Duodenal mucosa (tissue), 2 donors: Measurements from ENCODE around the gene FCN2.
"Not testable (repeated sequence)": the region's sequence is repeated elsewhere in the genome, so short reads cannot be mapped to it uniquely, and the experiment has no call there.

Experiments
- H3K27ac ChIP-seq: one replicate; pipeline ENCODE4 v1.7.0; 2013; ENCODE audit warnings: low read depth, low read length
- H3K27me3 ChIP-seq, 2 donors: one replicate each; pipeline ENCODE4 v1.7.0; 2013; ENCODE audit warnings: low read length in 2 of 2, control low read depth in 1 of 2; ENCODE audit not compliant: insufficient read depth in 2 of 2, control insufficient read depth in 1 of 2
- H3K36me3 ChIP-seq, 2 donors: one replicate each; pipeline ENCODE4 v1.7.0; 2013; ENCODE audit warnings: low read length in 2 of 2, control low read depth in 1 of 2; ENCODE audit not compliant: insufficient read depth in 2 of 2, control insufficient read depth in 1 of 2
- H3K4me1 ChIP-seq, 2 donors: one replicate each; pipeline ENCODE4 v1.7.0; 2013; ENCODE audit warnings: low read length in 2 of 2, control low read depth in 1 of 2; ENCODE audit not compliant: insufficient read depth in 2 of 2, control insufficient read depth in 1 of 2
- H3K4me3 ChIP-seq, 2 donors: one replicate each; pipeline ENCODE4 v1.7.0; 2013; ENCODE audit warnings: low read length in 2 of 2, low read depth in 1 of 2
- H3K9ac ChIP-seq, 2 donors: one replicate each; pipeline ENCODE4 v1.7.0; 2013; ENCODE audit warnings: low read length in 2 of 2, low read depth in 1 of 2
- H3K9me3 ChIP-seq, 2 donors: one replicate each; pipeline ENCODE4 v1.7.0; 2013; ENCODE audit warnings: low read length in 2 of 2, control low read depth in 1 of 2; ENCODE audit not compliant: control insufficient read depth in 1 of 2

Gene FCN2

DNA sequence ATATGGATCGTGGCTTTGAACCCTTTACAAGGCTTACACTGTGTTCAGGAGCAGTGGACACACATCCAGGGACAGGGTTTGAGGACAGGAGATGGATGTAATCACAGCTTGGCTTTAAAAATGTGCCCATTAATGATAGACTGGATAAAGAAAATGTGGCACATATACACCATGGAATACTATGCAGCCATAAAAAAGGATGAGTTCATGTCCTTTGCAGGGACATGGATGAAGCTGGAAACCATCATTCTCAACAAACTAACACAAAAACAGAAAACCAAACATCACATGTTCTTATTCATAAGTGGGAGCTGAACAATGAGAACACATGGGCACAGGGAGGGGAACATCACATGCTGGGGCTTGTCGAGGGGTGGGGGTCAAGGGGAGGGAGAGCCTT lies 23.2 kb upstream of the FCN2 start:
- H3K4me1 ChIP-seq, H3K27ac ChIP-seq, H3K9me3 ChIP-seq, H3K36me3 ChIP-seq, H3K27me3 ChIP-seq, H3K9ac ChIP-seq, H3K4me3 ChIP-seq: not testable (repeated sequence)

DNA sequence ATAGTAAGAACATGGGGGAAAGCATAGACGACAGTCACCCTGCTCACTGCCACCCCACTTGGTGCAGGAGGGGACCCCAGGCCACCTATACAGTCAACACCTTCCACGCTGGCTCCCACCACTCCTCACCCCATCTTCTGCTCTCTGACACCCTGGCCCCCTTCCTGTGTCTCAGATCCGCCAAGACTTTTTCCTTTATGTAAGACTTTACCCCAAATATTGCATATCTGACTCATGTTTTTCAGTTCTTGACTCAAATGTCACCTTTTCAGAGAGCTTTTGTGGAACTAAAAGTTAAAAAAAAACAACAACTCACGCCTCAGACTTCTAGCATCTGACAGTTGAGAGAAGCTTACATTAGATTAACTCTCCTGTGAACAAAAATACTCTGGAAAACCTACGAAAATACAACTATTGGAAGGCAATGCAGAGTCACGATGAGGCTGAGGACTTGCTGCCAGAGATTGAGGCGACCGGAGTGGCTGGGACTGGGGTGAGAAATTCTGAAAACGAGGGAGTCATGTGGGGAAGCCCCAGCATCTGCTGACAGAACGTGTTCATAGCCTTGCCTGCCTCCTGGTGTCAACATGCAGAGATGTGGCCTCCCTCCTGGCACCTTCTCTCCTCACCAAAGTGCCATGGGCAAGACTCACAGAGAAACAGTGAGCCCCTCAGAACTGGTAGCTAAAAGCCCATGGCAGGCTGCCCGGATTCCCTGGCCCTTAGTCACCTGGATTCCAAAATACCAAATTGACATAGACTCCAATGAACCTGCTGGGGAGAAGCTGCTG lies 22.4 kb upstream of the FCN2 start:
- Histone ChIP-seq H3K9ac (no peak overlapping the region), H3K36me3 (no peaks in the 10 kb centered on the region), H3K9me3 (no peaks in the 10 kb centered on the region), H3K27ac (no peak overlapping the region), H3K4me3 (no peak overlapping the region), H3K4me1 (no peaks in the 10 kb centered on the region), H3K27me3 (no peaks in the 10 kb centered on the region)

DNA sequence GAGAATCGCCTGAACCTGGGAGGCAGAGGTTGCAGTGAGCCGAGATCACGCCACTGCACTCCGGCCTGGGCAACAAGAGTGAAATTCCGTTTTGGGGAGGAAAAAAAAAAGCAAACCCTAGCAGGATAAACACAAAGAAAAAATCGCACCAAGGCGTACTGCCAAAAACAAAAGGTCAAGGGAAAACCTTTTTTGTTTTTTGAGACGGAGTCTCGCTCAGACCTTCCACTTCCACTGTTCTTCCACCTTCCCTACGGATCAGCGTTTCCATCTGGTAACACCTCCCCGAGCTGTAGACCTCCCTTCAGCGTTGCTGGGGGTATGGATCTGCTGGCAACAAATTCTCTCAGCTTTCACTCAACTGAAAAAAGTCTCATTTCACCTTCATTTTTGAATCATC lies 20.1 kb upstream of the FCN2 start:
- Histone ChIP-seq H3K4me1 (no peaks in the 10 kb centered on the region), H3K36me3 (no peaks in the 10 kb centered on the region), H3K27me3 (no peaks in the 10 kb centered on the region), H3K4me3 (no peak overlapping the region), H3K27ac (no peak overlapping the region), H3K9ac (no peak overlapping the region), H3K9me3 (no peaks in the 10 kb centered on the region)

DNA sequence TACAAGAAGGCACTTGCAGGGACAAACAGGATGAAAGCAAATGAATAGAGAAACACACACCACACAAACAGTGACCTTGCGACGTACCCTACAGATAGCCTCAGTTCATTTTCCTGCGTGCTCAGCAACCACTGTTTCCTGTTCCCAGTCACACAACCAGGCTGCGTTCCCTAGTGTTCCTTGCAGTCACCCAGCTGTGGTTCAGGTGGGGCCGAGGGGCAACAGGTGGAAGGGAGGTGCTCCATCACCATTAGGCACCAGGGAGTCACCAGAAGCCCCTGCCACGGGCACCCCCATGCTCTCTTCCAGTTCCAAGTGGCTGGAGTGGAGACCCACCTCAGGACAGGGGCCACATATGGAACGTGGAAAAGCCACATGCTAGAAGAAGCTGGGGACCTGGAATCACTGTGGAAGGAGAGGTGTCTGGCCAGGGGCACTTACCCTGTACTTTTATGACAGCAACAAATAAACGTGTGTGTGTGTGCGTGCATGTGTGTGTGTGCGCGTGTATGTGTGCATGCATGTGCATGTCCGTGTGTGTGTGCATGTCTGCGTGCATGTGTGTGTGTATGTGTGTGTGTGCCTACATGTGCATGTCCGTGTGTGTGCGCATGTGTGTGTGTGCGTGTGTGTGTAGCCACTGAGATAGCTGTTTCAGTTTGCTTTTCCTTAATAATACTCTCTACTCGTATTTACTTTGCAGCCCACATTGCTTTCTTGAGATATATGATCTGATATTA lies 18.8 kb upstream of the FCN2 start:
- no peaks in the 10 kb centered on the region for H3K36me3 ChIP-seq
- no peaks in the 10 kb centered on the region for H3K4me1 ChIP-seq

DNA sequence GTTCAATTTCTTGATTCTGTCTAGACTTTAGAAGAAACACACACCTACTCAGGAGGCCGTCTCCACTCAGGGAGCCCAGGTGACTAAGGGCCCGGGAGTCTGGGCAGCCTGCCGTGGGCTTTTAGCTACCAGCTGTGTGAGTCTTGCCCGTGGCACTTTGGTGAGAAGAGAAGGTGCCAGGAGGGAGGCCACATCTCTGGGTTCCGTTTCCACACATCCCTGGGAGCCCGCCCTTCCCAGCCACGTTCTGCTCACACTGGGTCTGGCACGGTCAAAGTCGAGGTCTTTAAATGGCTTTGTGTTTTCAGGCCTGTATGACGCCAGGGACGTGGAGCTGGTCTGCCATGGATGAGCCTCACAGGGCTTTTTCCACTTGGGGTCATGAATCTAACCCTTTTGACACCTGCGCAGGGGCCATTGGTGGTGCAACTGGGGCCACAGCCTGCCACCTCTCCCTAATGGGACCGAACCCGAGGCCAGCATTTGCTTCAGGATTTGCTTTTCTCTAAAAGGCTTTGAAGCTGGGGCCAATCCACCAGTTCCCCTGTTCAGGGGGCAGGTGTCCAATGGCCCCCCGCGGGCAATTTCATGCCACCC lies 17.2 kb upstream of the FCN2 start:
- Histone ChIP-seq H3K27ac (no peak overlapping the region), H3K4me1 (no peaks in the 10 kb centered on the region), H3K27me3 (no peaks in the 10 kb centered on the region)

More for the DNA sequence above, 18.8 kb upstream of the FCN2 start:
- Histone ChIP-seq H3K9ac (no peak overlapping the region), H3K27ac (no peak overlapping the region), H3K9me3 (no peaks in the 10 kb centered on the region), H3K27me3 (no peaks in the 10 kb centered on the region), H3K4me3 (no peak overlapping the region)

DNA sequence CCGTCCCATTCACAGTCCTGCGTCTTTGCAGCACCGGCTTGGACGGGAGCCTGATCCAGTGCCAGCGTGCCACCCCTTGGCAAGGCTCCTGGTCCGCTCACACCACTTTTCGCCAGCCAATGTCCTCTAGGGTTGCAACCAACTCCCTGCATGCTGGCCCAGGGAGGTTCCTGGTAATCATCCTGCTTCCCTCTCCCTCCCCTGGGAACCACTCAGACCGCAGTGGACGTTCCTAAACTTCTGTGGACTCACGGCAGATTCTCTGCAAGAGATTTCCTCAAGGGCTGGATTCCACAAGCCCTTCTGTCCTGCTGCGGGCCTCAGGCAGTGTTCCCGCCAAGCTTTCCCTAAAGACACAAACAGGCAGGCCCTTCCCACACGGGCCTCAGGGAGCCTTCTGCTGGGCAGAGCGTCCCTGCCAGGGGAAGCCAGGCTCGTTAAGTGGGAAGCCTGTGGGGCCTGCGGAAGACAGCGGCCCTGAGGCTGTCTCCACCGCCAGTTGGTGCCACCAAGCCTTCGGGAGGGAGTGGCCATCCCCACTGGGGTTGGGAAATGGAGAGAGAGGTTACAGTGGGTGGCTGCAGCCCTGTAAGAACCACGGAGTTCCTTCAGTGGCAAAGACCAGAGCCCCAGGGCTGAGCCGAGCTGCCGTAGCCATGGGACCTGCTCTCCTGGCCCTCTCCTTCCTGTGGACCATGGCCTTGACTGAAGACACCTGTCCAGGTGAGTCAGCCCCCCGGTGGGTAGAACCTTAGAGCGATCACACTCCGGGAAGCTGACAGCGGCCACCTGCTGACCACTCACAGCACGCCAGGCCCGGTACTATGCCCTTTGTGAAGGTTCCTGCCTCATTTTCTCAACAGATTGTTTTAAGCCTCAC lies 16.4 kb upstream of the FCN2 start:
- H3K4me3 ChIP-seq, result no peak overlapping the region
- H3K27me3 ChIP-seq, result no peaks in the 10 kb centered on the region
- H3K4me1 ChIP-seq, result no peaks in the 10 kb centered on the region
- H3K9me3 ChIP-seq, result no peaks in the 10 kb centered on the region
- no peak overlapping the region for H3K9ac ChIP-seq
- no peak overlapping the region for H3K27ac ChIP-seq
- H3K36me3 ChIP-seq, result no peaks in the 10 kb centered on the region

More for the DNA sequence above, 17.2 kb upstream of the FCN2 start:
- Histone ChIP-seq H3K9ac (no peak overlapping the region), H3K9me3 (no peaks in the 10 kb centered on the region), H3K36me3 (no peaks in the 10 kb centered on the region), H3K4me3 (no peak overlapping the region)

DNA sequence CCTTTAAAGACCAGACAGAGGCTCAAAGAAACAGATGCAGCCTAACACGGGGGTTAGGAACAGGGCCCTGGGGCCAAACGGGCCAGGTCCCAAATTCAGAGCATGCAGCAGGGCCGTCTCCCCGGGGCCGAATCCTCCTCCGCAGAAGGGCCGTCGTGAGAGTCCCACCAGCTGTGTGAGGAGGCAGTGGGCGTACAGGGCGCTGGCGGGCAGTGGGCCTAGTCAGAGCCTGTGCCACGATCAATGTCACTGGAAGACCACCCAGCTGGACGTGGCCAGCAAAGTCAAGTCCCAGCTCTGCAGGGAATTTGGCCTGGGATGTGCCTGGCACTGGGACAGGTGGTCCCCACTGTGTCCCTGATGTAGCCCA lies 15.8 kb upstream of the FCN2 start:
- Histone ChIP-seq H3K9me3 (no peaks in the 10 kb centered on the region), H3K9ac (no peak overlapping the region), H3K27ac (no peak overlapping the region), H3K4me1 (no peaks in the 10 kb centered on the region), H3K4me3 (no peak overlapping the region), H3K36me3 (no peaks in the 10 kb centered on the region), H3K27me3 (no peaks in the 10 kb centered on the region)

DNA sequence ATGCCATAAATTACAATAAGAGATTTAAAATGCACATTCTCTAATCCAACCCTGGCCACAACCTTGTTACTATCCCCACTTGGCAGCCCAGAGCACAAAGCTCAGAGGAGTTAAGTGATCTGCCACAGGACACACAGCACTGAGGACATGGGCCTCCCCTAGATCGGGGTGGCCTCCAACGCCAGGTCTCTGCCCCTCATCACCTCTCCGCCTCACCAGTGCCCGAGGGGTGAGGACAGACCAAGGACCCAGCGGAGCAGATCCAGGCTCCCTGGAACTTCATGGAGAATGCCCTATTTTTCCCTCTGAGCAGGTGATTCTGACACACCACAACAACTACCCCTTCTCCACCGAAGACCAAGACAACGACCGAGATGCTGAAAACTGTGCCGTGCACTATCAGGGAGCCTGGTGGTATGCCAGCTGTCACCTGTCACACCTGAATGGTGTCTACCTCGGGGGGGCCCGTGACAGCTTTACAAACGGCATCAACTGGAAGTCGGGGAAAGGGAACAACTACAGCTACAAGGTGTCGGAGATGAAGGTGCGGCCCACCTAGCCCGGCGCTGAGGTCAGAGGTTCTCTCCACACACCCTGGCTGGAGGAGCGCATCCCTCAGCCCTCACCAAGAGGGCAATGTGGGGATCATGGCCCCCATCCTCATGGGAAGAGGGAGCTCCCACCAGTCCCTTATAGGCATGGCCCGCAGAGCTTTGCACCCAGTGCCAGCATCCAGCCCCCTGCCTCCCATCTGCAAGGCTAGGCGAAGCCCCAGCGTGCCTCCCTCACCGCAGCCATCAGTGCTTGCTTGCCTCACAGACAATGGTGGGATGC lies 12.5 kb upstream of the FCN2 start:
- H3K36me3 ChIP-seq, result no peaks in the 10 kb centered on the region
- no peaks in the 10 kb centered on the region for H3K4me1 ChIP-seq
- H3K4me3 ChIP-seq, result no peak overlapping the region
- no peak overlapping the region for H3K27ac ChIP-seq
- no peaks in the 10 kb centered on the region for H3K27me3 ChIP-seq
- H3K9me3 ChIP-seq, result no peaks in the 10 kb centered on the region
- no peak overlapping the region for H3K9ac ChIP-seq

DNA sequence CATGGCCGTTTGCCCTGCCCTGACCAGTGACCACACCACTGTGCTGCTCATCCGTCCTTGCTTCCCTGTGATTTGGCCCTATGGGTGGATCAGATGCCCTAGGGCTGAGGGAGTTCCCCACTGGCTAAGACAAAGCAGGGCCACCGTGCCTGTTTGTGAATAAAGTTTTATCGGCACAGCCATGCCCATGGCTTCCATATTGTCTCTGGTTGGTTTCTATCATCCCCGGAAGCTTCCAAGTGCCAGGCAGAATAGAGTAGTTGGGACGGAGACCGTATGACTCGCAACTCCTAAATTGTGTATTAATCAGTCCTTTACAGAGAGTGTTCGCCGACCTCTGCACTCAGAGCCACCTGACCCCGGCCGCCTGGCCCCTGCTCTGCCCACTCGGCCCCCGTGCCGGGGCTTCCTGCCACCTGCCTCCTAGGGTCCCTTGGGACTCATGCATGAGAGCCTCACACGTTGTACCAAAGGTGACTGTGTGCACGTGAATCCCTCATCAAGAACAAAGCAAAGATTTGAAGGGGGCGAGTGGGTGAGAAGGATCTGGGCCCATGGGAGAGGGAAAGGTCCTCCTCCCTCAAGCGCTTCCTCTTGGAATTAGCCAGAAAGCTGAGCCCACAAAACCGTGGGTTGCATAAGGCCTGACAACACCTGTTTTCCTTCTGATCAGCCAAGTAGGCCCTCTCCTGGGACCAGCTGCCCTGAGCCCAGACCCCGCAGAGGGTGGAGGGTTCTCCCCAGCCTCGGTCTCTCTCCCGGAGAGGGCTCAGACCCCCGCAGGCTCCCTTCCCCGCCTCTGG lies 11.7 kb upstream of the FCN2 start:
- Histone ChIP-seq H3K27me3 (no peaks in the 10 kb centered on the region), H3K36me3 (no peaks in the 10 kb centered on the region), H3K9ac (no peak overlapping the region), H3K4me1 (no peaks in the 10 kb centered on the region), H3K4me3 (no peak overlapping the region), H3K27ac (no peak overlapping the region), H3K9me3 (no peaks in the 10 kb centered on the region)
